Transverse colon (tissue), 3 donors: ENCODE data around the gene DYNC1I1.

Experiments
- CTCF ChIP-seq, 5 experiments: fragments of 200-600 bp in 3 of 5; fragments of 450-650 bp in 2 of 5; sonication (generic) in 3 of 5; IDR thresholded peaks; 1 replicate in 2 of 5; 2 replicates in 3 of 5; pipeline ENCODE4 v1.5.1; 2016 to 2017; ENCODE audit warnings: antibody characterized with exemption in 5 of 5, inconsistent platforms in 3 of 5, mild to moderate bottlenecking in 2 of 5, moderate library complexity in 1 of 5
- POLR2A ChIP-seq: fragments of 450-650 bp; IDR thresholded peaks from one replicate; pipeline ENCODE4 v1.6.1; 2016; ENCODE audit warnings: antibody characterized with exemption, mild to moderate bottlenecking, moderate library complexity

DNA sequence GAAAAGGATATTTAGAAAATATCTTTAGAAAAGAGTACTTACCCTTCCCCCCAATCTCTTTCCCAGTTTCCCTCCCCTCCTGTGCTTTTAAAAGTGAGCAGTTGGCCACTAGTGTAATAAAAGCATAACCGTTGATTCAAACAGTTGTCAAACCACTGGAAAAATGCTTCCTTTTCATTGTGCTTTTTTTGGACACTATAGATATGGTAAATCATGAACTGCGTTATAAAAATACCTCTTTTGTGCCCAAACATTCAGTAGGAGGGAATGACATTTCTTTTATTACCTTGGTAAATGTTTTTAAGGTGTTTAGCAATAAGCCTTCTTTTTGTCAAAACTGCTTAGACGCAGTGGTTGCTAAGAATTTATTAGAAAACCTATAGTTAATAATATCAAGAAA, 317.2 kb downstream of the DYNC1I1 start:
- TF ChIP-seq POLR2A (no peak), CTCF (IDR thresholded peaks at IDR 0.05) (no peak)
